Measurements from ENCODE around the gene INPP5D.
A peak's percentile ranks its signal among the peaks of the same experiment; 100 is the strongest.
"Not testable (repeated sequence)": the region's sequence is repeated elsewhere in the genome, so short reads cannot be mapped to it uniquely, and the experiment has no call there.

INPP5D gene

DNA sequence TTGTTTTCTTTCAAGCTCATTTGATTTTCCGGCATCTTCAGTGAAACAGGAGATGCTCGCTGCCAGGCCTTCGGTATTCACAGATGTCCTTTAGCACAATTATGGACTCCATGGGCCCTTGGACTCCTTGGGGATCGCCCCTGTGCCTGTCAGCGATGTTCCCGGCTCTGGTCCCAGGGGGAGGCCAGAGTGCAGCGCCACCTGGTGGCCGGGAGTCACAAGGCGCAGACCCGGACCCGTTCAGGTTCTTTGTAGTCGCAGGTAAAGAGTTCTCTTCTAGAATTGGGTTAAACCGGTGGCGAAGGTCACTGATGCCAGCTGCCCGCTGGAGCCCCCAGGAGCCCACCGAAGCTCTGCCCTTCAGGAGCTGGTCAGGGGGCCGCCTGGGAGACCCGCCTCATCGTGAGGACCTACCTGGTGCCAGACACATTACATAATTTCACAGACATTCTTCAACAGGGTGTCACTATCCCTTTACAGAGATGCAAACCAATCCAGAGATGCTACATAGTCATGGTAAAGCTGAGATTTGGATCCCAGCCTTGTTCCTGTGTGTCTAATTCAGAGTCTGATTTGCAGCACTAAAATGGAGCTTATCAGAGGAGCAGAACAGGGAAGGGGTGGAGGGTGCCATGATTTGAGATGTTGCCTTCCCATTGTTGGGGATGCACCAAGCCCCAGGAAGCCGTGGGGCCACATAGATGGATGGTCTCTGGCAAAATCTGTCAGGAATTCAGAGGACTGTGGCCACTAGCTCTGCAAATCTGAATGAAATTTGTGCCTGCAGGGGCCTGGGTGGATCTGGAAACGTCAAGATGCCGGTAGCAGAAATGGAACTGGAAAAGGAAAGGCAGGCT lies 6.0 kb upstream of the INPP5D start:
- DNase-seq (ENCODE audit: low read depth), result peak; percentile 16

DNA sequence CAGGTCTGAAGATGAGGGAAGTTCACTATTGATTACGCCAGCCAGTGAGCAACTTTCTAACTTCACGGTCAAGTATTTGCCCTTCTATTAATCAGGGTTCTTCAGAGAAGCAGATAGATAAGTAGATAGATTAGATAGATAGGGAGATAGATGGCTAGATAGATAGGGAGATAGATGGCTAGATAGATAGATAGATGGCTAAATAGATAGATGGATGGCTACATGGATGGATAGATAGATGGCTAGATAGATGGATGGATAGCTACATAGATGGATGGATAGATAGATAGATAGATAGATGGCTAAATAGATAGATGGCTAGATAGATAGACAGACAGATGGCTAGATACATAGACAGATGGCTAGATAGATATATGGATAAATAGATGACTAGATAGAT lies 4.8 kb upstream of the INPP5D start:
- DNase-seq (ENCODE audit: low read depth), result no peak

DNA sequence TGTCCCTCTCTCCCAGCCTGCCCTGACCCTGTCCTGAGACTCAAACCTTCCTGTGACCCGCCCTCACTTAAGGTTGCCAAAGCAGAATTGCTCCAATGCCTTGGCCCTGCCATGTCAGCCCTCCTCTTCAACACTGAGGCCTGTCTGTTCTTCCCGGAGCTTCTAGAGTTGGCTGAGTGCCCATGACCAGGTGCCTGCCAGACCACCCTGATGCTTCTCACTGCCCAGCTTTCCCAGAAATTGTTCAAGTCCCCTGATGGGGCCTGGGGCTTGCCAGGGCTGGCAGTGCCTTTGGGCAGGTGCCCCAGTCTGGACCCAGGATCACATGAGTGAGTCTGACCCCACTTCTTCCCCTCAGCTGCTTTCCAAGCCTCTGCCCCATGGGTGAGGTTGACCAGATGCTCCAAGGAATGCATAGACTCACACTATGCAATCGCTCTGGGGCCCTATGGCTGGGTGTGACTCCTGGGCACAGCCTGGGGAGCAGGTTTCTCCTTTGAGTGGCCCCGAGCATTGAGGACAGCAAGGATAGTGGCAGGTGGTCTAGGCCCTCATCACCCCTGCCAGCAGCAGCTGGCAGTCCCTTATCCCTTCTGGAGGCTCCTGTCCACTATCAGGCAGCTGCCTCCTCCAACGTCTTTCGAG lies 3.1 kb upstream of the INPP5D start:
- no peak for DNase-seq (ENCODE audit: low read depth)

DNA sequence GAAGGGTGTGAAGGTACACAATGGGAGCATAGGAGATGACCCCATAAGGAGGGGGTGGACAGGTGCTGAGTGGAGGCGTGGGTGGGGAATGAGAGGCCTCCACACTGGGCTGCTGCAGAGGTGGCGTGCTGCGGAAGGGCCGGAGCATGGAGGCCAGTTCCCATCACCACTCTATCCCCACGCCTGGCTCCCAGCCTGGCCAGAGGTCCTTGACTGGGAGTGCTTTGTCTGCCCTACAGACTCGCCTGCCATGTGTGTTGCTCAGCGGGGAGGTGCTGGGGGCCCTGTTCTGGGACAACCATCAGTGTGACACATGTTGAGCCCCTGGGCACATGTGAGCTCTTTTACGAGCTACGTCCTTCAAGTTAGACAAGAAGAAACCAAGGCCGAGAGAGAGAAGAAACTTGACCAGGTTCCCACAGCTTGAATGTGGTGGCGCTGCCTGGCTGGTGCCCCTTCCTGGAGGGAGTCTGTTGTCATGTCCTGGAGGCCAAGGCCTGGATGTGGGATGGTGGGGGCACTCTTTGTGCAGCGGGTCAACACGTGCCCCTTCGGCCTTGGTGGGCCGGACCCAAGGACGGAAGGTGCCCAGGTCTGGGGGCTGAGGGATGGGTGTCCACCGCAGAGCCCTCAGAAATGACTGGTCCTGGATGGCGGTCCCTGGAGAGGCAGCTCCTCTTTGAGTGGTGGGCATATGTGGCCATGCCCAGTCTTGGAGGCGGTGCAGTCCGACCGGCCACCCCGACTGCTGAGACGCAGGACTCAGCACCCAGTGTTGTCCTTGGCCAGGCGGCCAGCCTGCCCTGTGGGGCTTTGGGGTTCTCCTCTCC lies 1.2 kb upstream of the INPP5D start:
- DNase-seq (ENCODE audit: low read depth), result no peak

DNA sequence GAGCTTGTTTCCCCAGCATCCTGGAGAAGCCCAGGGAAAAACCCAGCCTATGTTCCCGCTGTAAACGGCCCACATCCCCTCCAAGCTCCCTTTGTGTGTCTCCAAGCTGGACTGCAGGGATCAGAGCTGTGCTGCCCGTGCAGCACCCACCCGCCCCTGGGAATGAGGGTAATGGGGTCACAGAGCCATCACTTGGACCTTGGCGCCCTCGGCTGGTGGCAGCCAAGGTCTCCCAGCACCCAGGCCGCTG lies 670 bp upstream of the INPP5D start:
- no peak for DNase-seq (ENCODE audit: low read depth)

DNA sequence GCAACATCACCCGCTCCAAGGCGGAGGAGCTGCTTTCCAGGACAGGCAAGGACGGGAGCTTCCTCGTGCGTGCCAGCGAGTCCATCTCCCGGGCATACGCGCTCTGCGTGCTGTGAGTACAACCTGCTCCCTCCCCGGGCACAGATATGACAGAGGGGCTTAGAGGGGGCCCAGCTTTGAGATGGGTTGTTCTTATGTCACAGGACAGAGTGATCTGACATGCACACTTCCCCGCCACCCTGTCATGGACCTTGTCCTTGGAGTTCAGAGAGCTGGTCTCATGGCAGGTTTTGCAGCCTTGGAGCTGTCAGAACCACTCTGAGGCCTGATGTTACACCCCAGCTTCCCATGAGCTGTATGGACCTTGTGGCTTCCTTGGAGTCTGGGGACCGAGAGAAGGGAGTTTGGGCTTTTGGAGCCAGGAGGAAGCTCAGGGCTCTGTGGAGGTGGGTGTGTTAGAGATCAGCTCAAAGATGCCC lies 398 bp downstream of the INPP5D start:
- no peak for DNase-seq (ENCODE audit: low read depth)

DNA sequence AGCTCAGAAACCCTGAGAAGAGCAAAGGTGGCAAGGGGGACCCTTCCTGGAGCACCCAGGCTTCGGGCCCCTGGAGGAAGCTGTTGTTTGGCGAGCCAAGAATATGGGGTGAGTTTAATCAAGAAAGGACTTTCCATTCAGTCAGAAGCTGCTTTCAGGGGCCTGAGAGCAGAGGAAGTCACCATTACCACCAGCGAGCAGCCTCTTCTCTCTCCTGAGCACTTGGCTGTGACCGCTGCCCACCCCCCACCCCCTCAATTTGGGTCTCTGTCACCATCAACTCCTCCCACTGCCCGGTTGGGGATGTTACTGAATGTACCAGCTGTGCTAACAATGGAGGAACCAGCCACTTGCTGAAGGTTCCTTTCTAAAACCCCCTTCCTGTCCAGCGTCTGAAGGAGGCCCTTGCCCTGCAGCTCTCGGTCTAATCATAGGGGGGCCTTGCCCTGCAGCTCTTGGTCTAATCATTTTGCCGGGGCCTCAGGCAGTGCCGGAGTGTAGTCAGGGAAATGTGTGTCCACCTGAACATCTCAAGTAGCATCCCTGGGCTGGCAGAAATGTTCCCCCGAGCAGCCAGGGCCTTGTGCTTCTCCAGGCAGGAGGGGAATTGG lies 943 bp downstream of the INPP5D start:
- DNase-seq (ENCODE audit: low read depth), result no peak

DNA sequence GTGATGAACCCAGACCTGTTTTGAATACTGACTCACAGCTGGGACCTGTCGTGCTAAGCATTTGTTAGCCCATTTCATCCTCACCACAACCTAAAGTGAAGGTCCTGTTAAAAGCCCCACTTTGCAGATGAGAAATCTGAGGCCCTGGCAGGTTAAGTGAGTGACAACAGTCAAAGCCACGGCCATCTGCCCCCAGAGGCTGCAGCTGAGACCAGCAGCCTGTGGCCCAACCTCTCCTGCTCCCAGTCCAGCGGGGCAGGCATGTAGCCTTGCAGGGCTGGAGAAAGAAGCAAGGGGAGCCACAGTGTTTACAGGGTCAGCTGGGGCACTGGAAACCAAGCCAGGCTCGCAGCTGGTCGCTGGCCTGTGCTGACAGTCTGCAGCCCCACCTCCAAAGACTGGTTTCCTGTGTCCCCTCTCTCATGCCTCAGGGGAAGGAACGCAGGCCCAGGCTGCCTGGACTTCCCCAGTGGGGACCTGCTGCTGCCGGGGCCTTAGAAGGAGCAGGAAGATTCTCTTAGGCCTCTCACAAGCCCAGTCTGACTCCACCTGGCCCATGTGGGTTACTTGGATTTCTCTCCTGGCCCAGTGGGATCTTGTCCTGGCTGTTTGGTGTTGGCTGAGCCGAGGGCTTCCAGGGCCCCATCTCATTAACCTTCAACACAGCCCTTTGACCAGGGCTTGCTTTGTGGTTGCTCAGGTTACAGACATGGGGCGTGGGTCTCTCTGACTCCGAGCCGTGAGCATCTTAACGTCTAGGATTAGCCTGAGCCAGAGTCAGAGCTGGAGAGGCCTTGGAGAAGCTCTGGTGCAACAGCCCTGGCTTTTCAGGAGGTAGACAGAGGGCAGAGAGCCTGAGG lies 1.7 kb downstream of the INPP5D start:
- no peak for DNase-seq (ENCODE audit: low read depth)

DNA sequence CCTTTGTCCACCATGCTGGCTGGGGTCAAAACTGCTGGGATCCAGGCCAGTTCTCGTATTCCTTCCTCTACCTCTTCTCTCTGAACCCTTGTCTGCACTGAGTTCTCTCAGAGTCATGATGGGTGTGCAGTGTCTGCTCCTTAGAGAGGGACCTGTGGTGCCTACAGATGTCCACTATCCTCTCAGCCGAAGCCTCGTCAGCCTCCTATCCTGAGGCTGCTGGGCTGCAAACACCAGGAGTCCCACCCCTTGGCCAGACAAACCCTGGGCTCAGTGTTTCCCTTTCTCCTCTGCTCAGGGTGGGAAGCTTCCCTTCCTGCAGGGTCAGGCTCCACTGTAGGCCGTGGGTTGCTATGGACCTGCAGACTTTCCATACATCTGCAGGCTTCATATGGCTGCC lies 2.3 kb downstream of the INPP5D start:
- DNase-seq (ENCODE audit: low read depth), result no peak

DNA sequence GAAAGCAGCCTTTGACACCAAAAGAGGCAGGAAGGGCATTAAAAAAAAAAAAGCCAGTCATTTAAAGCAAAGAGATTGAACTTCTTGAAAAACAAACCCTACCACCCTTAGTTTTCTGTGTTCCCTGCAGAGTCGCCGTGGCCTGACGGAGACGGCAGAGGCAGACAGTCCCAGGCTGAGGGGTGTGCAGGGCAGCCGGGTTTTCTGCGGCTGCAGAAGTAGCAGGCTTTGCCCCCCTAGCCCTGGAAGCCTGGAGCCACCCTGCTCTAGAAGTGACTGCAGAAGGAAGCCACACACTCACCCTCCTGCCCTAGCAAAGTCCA lies 2.8 kb downstream of the INPP5D start:
- no peak for DNase-seq (ENCODE audit: low read depth)

DNA sequence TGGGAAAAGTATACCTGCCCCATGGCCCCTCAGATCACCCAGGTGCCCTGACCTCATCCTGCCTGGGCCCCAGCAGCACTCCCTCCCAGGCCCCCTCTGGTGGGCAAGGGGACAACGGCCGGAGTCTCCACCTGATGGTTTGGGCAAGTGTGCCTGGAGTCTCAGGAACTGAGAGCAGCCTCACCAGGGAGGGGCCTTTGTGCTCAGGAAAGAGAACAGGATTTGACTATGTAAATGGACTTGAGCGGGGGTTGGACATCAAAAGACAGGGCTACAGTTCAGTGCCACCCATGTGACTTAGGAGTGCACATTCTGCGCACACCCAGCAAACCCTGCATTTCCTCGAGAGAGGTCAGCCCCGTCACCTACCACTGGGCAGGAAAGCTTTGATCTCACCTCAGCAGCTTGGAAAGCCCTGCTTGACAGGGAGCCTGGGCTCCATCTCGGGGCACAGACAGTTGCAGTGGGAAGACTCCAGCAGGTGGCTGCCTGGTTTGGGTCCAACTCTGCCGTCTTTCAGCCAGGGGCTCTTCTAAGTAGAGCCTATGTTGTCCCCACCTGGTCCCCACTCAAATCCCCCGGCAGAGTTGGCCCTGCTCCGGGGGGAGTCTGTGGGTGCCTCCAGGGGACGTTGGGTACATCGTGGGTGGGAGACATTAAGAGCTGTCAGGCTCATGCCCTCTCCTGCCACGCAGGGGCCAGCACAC lies 3.3 kb downstream of the INPP5D start:
- DNase-seq (ENCODE audit: low read depth), result no peak

DNA sequence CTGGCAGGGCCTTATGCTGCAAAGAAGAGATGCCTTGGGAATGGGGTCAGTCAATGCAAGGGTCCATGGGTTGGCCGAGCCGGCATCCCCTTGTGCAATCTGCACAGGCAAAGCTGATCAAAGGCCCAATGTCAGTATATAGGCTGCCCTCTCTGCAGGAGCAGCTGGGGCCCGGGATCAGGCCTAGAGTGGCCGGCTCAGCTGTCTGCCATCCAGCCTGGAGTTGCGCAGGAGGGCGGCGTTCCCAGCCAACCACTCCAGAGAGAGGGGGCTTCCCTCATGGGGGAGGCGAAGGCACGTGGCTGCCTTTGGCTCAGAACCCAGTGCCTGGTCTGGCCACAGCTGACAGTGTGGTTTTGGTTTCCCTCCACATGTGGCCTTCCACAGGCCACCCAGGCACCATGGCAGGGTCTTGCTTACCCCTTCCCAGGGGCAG lies 3.9 kb downstream of the INPP5D start:
- DNase-seq (ENCODE audit: low read depth), result no peak

DNA sequence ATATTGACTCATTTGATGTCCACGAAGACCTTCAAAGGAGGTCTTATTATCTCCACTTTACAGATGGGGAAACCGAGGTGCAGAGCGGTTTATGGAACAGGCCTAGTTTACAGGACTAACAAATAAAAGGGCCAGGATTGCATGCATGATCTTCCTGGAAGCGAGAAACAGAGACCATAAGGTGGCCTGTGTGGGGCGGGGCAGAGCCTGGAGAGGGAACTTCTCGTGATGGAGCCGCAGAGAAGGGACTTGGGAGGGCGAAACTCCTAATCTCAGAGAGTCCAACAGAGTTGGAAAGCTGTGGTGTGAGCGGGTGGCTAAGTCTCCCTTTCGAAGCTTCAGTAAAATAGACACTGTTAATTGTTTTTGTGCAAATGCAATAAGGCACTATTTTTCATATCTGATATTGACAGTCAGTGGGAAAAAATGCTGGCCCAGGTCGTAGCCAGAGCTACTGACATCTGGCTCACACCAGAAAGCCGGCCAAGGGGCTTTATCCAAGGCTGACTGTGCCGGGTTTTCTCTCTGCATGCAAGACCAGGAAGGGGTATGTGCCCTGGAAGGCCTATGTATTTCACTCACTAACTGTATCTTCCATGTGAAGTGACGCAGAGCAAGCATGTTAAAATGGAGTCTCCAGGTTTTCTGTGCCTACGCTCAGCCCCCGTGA lies 4.5 kb downstream of the INPP5D start:
- no peak for DNase-seq (ENCODE audit: low read depth)

DNA sequence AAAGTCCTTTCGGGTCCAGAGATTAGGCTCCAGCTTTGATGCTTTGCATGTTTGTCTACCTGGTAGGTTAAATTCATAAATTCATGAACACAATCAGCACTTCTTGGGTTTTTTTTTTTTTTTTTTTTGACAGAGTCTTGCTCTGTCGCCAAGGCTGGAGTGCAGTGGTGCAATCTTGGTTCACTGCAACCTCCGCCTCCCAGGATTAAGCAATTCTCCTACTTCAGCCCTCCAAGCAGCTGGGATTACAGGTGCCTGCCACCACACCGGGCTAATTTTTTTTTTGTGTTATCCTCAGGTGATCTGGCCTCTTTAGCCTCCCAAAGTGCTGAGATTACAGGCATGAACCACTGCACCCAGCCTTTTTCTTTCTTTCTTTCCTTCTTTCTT lies 5.1 kb downstream of the INPP5D start:
- not testable (repeated sequence) for DNase-seq (ENCODE audit: low read depth)

DNA sequence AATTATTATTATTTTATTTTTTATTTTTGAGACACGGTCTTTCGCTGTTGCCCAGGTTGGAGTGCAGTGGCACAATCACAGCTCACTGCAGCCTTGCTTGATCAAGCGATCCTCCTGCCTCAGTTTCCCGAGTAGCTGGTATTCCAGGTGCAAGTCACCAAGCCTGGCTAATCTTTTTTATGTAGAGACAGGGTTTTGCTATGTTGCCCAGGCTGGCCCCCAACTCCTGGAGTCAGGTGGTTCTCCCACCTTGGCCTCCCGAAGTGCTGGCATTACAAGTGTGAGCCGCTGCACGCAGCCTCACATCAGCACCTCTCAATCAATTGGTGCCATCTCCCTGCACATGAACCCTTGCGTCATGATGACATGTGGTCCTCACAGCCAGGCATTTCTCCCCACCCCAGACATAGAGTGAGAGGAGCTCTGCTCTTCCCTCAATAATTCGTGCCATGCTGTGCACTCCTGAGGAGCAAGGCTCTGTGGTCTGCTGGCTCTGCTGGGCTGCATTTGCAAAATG lies 5.9 kb downstream of the INPP5D start:
- no peak for DNase-seq (ENCODE audit: low read depth)

DNA sequence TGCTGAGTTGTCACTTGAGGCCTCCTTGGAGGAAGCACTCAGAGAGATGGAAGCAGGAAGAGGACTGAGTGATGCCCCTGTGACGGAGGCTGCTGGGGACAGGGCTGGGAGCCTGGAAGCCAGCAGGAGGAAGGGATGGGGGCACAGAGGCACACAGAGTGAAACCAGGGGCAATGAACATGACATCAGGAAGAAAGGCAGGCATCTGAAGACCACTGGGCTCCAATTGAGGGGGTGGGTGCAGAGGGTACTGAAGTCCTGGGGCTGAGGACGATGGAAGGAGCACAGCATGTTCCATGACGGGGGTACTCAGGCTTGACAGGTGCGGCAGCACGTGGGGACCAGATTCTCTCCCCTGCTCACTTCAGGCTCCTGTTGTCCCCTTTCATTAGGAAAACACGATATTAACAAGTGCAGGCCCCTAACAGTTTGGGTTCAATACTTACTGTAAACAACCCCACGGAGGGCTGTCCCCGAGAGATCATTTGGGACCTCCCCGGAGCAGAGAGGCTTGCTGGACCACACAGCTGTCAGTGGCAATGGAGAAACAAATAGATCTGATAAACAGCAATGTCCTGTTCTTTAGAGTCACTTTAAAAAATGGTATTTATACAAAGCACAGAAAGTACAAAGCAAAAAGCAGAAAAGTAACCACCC lies 8.7 kb downstream of the INPP5D start:
- DNase-seq (ENCODE audit: low read depth), result no peak

DNA sequence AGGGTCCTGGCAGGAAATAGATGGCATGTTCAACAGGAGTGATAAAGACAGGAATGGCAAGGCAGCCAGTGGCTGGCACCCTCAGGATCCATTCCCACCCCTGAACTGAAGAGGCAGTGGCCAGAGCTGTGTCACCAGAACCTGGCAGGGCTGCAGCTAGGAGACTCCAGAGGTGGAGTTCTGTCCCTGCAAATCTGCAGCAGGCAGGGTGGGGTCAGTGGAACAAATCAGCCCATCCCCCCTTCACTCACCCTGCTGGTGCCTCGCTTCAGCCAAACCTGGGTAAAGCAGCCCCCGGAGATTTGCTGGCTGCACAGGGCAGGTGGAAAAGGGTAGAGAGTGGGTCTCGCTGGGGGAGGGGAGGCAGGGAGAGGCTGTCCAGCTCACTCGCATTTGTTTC lies 12.7 kb downstream of the INPP5D start:
- DNase-seq (ENCODE audit: low read depth), result no peak

DNA sequence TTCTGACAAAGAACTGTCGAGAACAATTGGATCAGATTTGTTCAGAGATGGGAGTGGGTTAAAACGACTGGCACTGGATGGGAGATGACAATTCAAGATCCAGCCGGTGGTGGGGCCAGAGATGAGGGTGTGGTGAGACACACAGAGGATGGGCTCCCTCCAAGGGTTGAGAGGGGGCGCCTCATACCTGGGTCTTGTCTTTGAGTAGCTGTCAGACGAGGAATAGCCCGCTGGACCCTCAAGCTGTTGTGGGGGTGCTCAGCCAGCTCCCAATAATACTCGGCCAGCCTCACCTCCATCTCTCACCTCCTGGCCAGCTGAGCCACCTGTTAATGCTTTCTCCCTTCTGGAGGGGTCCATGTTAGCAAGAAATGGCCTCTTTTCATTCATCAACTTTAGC lies 14.0 kb downstream of the INPP5D start:
- no peak for DNase-seq (ENCODE audit: low read depth)

DNA sequence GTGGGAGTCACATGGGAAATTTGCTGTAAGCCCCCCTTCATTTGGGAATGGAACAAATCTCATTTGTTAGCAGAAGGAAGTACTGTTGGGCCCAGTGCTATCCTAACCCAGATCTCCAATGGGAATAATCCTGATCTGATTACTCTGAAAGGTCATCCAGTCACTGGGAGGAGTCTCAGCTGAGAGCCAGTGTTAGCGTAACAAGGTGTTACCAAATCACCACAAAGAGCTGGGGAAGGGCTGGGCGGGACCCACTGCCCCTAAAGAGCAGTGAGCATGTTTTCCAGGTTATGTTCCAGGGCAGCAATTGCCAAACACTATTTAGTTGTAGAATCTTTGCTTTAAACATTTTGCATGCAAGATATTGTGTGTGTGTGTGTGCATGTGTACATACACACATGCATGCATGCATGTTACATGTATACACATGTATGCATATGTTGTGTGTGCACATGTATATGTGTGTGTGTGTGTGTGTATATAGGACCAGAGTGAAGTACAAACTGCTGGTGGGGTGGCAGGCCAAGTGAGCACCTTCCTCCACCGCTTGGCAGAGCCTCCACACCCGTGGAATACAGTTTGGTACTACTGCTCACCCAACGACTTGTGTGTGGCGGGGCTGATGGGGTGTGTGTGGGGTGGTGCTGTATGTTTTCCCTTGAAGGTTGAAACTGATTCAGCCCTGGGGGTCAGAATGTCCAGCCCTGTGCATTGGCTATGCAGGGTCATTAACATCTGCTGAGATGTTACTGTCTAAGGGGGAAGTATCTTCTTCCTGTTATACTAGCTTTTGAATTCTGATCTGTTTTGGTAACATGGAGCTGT lies 15.2 kb downstream of the INPP5D start:
- DNase-seq (ENCODE audit: low read depth), result no peak
